Astrocyte (in vitro differentiated cells and primary cell): Measurements from ENCODE around the gene TNFRSF4. TPM values are rescaled to one million over a fixed set of nuclear protein-coding genes. Genes with fewer than 3 reads are reported as not detected.

Experiments used
- DNase-seq: peaks from one replicate; pipeline ENCODE4 v3.0.0-alpha.2; 2010; ENCODE audit warnings: low read depth
- FAIRE-seq: peaks from 2 replicates; lab custom pipeline; 2011; peaks lifted over from hg19 to GRCh38; lab: Jason Lieb, UNC
- H2AFZ ChIP-seq: 2 replicates; pipeline ENCODE4 v1.6.0; 2012; ENCODE audit warnings: low read depth, low read length, inconsistent platforms
- H3K27ac ChIP-seq: 2 replicates; pipeline ENCODE4 v1.5.1; 2011; ENCODE audit warnings: low read depth, low read length, inconsistent platforms
- H3K27me3 ChIP-seq: 2 replicates; pipeline ENCODE4 v1.6.0; 2011; ENCODE audit warnings: low read length, inconsistent platforms; ENCODE audit not compliant: insufficient read depth
- H3K36me3 ChIP-seq: 2 replicates; pipeline ENCODE4 v1.5.1; 2011; ENCODE audit warnings: low read length, inconsistent platforms; ENCODE audit not compliant: insufficient read depth
- H3K4me1 ChIP-seq: 2 replicates; pipeline ENCODE4 v1.5.1; 2011; ENCODE audit warnings: low read length, inconsistent platforms; ENCODE audit not compliant: insufficient read depth
- H3K4me2 ChIP-seq: 2 replicates; pipeline ENCODE4 v1.6.0; 2012; ENCODE audit warnings: low read length, inconsistent platforms
- H3K4me3 ChIP-seq: 2 replicates; pipeline ENCODE4 v1.5.1; 2011; ENCODE audit warnings: low read depth, mild to moderate bottlenecking, low read length, inconsistent platforms; ENCODE audit not compliant: insufficient read depth
- H3K79me2 ChIP-seq: 2 replicates; pipeline ENCODE4 v1.6.0; 2012; ENCODE audit warnings: mild to moderate bottlenecking, low read length, inconsistent platforms; ENCODE audit not compliant: insufficient read depth
- H3K9ac ChIP-seq: 2 replicates; pipeline ENCODE4 v1.6.0; 2012; ENCODE audit warnings: mild to moderate bottlenecking, low read length, inconsistent platforms
- H3K9me3 ChIP-seq: 2 replicates; pipeline ENCODE4 v1.5.1; 2012; ENCODE audit warnings: low read depth, mild to moderate bottlenecking, low read length, inconsistent platforms; ENCODE audit not compliant: insufficient read depth
- H4K20me1 ChIP-seq: 2 replicates; pipeline ENCODE4 v1.6.0; 2012; ENCODE audit warnings: low read length, inconsistent platforms; ENCODE audit not compliant: insufficient read depth
- H3K27ac Mint-ChIP-seq: one replicate; pipeline ENCODE4 v1.8.0; 2021; ENCODE audit warnings: mild to moderate bottlenecking, mixed read lengths; ENCODE audit not compliant: unreplicated experiment
- H3K27me3 Mint-ChIP-seq: one replicate; pipeline ENCODE4 v1.8.0; 2021; ENCODE audit warnings: low read depth, mixed read lengths; ENCODE audit not compliant: unreplicated experiment
- H3K36me3 Mint-ChIP-seq: one replicate; pipeline ENCODE4 v1.8.0; 2021; ENCODE audit warnings: low read depth, mixed read lengths; ENCODE audit not compliant: unreplicated experiment
- H3K4me1 Mint-ChIP-seq: one replicate; pipeline ENCODE4 v1.8.0; 2021; ENCODE audit warnings: low read depth, mixed read lengths; ENCODE audit not compliant: unreplicated experiment
- H3K4me3 Mint-ChIP-seq: one replicate; pipeline ENCODE4 v1.8.0; 2021; ENCODE audit warnings: mild to moderate bottlenecking, moderate library complexity, mixed read lengths; ENCODE audit not compliant: unreplicated experiment
- H3K9me3 Mint-ChIP-seq: one replicate; pipeline ENCODE4 v1.8.0; 2021; ENCODE audit warnings: mild to moderate bottlenecking, mixed read lengths; ENCODE audit not compliant: unreplicated experiment
- CTCF ChIP-seq: IDR thresholded peaks from 2 replicates; pipeline ENCODE4 v1.5.1; 2011; ENCODE audit warnings: low read depth, mild to moderate bottlenecking, inconsistent platforms, low read length, moderate library complexity; ENCODE audit not compliant: insufficient read depth
- EZH2 ChIP-seq: IDR thresholded peaks from 2 replicates; pipeline ENCODE4 v1.6.1; 2012; ENCODE audit warnings: mild to moderate bottlenecking, low read length, inconsistent platforms; ENCODE audit not compliant: insufficient read depth
- total RNA-seq: library from RNA; stranded (reverse); gene quantifications from 2 replicates; pipeline ENCODE4 v1.2.1, GENCODE V29; 2021

The TNFRSF4 gene
- total RNA-seq, 1 donor from 2014 or later: 0.41 TPM

DNA sequence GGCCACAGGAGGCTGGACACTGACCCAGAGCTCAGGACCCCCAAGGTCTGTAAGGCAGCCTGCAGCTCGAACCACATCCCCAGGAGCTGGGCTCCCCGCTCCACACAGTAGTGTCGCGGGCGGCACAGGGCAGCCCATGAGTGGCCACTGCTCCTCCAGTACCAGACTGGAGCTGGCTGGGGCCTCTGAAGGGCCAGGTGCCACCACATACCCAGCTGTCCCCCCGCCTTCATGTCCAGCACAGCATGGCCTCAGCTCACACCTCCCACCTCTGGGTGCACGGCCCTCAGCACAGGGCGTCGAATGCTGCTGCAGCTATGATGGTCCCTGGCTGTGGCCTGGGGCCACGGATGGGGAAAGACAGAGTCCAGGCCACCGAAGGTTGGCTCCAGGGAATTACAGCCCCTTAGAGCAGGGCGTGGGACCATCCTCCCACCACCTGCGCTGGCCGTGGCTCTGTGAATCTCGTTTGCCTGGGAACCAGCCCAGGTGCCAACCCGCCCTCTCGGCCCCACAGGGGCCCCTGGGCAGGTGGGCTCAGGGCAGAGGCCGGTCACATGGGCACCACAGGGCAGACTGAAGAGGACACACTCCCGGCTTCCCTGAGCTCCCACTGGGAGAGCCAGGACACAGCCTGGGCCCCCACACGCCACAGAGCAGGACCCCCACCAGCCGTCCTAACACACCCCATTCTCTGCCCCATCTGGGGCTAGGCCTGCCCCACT is 2.1 kb upstream of the TNFRSF4 start:
- Mint-ChIP-seq H3K27ac (no peak overlapping the region), H3K4me3 (no peak overlapping the region), H3K4me1 (peaks cover 2% of the 10 kb centered on the region), H3K9me3 (no peaks in the 10 kb centered on the region), H3K27me3 (no peaks in the 10 kb centered on the region), H3K36me3 (peaks cover 4% of the 10 kb centered on the region)
- Histone ChIP-seq H3K4me3 (no peak overlapping the region), H2AFZ (no peak overlapping the region), H3K79me2 (peaks cover 5% of the 10 kb centered on the region), H3K9ac (no peak overlapping the region), H3K27ac (no peak overlapping the region), H4K20me1 (peaks cover 21% of the 10 kb centered on the region), H3K9me3 (no peaks in the 10 kb centered on the region), H3K36me3 (peaks cover 2% of the 10 kb centered on the region), H3K4me2 (no peak overlapping the region), H3K4me1 (no peaks in the 10 kb centered on the region), H3K27me3 (no peaks in the 10 kb centered on the region)
- TF ChIP-seq CTCF: no peak
- no peak for TF ChIP-seq EZH2
- no peak for FAIRE-seq
- no peak for DNase-seq

DNA sequence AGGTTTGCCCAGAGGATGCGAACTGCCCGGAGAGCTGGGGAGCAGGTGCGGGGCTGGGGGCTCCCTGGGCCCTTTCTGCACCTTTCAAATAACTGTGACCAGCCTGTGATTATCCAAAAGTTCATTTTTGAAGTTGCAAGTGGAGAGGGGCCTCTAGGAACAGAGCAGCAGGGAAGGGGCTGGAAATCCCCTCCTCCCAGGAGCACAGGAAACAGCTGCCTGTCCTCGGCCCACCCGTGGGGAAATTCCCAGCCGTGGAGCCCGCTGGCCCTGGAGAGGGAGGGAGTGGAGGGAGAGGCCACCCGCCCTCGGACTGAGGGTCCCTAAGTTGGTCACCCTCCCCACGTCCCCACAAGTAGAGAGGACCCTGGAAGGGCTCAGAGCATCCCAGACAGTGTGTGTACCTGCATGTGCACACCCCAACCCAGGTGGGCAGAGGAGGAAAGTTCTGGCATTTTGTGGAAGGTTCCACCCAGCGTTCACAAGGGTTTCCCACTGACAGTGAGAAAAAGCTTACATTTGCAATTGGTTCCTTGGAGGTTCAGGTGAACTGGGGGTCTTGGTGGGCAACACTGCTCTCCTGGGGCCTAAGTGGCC is 1.2 kb upstream of the TNFRSF4 start:
- no peak for FAIRE-seq
- Histone ChIP-seq H3K9me3 (no peaks in the 10 kb centered on the region), H2AFZ (no peak overlapping the region), H3K27me3 (no peaks in the 10 kb centered on the region), H3K4me2 (no peak overlapping the region), H3K4me1 (no peaks in the 10 kb centered on the region), H3K36me3 (peaks cover 2% of the 10 kb centered on the region), H3K9ac (no peak overlapping the region), H3K27ac (no peak overlapping the region), H4K20me1 (peaks cover 21% of the 10 kb centered on the region), H3K79me2 (peaks cover 5% of the 10 kb centered on the region), H3K4me3 (no peak overlapping the region)
- H3K36me3 Mint-ChIP-seq: peaks cover 4% of the 10 kb centered on the region
- H3K4me1 Mint-ChIP-seq: peaks cover 2% of the 10 kb centered on the region
- TF ChIP-seq CTCF (no peak), EZH2 (no peak)
- H3K27ac Mint-ChIP-seq: no peak overlapping the region
- H3K4me3 Mint-ChIP-seq: no peak overlapping the region
- H3K27me3 Mint-ChIP-seq: no peaks in the 10 kb centered on the region
- H3K9me3 Mint-ChIP-seq: no peaks in the 10 kb centered on the region
- DNase-seq: no peak

DNA sequence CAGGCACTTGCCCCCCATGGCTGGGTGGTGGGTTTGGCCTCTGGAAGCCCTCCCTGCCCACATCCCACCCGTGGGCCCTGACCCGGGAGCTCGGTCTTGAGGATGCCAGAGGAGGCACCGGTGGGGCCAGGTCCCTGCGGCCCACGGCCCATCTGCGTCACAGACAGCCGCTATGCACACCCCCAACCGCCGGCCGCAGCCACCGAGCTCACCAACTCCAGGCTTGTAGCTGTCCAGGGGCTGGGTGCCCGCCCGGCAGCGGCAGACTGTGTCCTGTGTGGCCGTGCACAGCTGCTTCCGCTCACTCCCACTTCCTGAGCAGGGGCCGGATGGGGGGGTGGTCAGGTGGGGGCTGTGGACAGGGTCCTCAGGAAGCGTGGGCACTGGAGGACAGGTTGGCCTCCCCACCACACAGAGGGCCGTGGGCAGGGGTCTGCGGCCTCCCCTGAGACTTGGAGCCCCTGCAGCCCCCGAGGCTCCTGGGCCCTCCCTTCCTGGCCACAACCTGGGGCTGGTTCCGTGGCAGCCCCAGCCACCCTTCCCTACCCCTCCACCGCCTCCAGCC is 1.1 kb downstream of the TNFRSF4 start:
- peaks cover 7% of the 10 kb centered on the region for H3K4me1 Mint-ChIP-seq
- Histone ChIP-seq H3K4me2 (no peak overlapping the region), H3K27ac (no peak overlapping the region), H3K36me3 (no peaks in the 10 kb centered on the region), H3K4me3 (no peak overlapping the region), H3K9ac (no peak overlapping the region), H4K20me1 (peaks cover 12% of the 10 kb centered on the region), H3K9me3 (no peaks in the 10 kb centered on the region), H3K4me1 (peaks cover 15% of the 10 kb centered on the region), H3K79me2 (no peaks in the 10 kb centered on the region), H2AFZ (no peak overlapping the region), H3K27me3 (no peaks in the 10 kb centered on the region)
- H3K9me3 Mint-ChIP-seq: no peaks in the 10 kb centered on the region
- H3K27ac Mint-ChIP-seq: no peak overlapping the region
- peaks cover 1% of the 10 kb centered on the region for H3K27me3 Mint-ChIP-seq
- no peak for FAIRE-seq
- TF ChIP-seq EZH2 (no peak), CTCF (no peak)
- no peak overlapping the region for H3K4me3 Mint-ChIP-seq
- peaks cover 4% of the 10 kb centered on the region for H3K36me3 Mint-ChIP-seq
- no peak for DNase-seq
